GM19328 (cell line): ENCODE results near the gene COL9A3.

Source experiments
- ATAC-seq: cut with Tn5 transposase; IDR thresholded peaks from one replicate; pipeline ENCODE4 v1.9.1; 2021; ENCODE audit warnings: mild to moderate bottlenecking, moderate library complexity; ENCODE audit not compliant: unreplicated experiment

Gene COL9A3

GRCh38 chr20:62778601-62779416, 38.0 kb upstream of the COL9A3 start:
- no peak for ATAC-seq

- no peak for ATAC-seq
Measured at GRCh38 chr20:62779417-62779685, 37.5 kb upstream of the COL9A3 start.

GRCh38 chr20:62780204-62780603, 36.6 kb upstream of the COL9A3 start:
- no peak for ATAC-seq

- ATAC-seq = no peak
Measured at GRCh38 chr20:62780696-62781095, 36.2 kb upstream of the COL9A3 start.

- no peak for ATAC-seq
Measured at GRCh38 chr20:62782149-62782892, 34.5 kb upstream of the COL9A3 start.

GRCh38 chr20:62782893-62783278, 34.0 kb upstream of the COL9A3 start:
- ATAC-seq = no peak

GRCh38 chr20:62784497-62784896, 32.4 kb upstream of the COL9A3 start:
- no peak for ATAC-seq

- no peak for ATAC-seq
Measured at GRCh38 chr20:62785393-62785792, 31.5 kb upstream of the COL9A3 start.

GRCh38 chr20:62786157-62786556, 30.7 kb upstream of the COL9A3 start:
- ATAC-seq = no peak

- ATAC-seq = no peak
Measured at GRCh38 chr20:62787321-62787720, 29.5 kb upstream of the COL9A3 start.

GRCh38 chr20:62787866-62788265, 29.0 kb upstream of the COL9A3 start:
- no peak for ATAC-seq

- no peak for ATAC-seq
Measured at GRCh38 chr20:62788607-62789006, 28.2 kb upstream of the COL9A3 start.

- ATAC-seq = no peak
Measured at GRCh38 chr20:62790075-62790474, 26.8 kb upstream of the COL9A3 start.

- ATAC-seq = no peak
Measured at GRCh38 chr20:62791301-62792181, 25.3 kb upstream of the COL9A3 start.

GRCh38 chr20:62792182-62792939, 24.5 kb upstream of the COL9A3 start:
- ATAC-seq = no peak

GRCh38 chr20:62792940-62793756, 23.7 kb upstream of the COL9A3 start:
- ATAC-seq = no peak

GRCh38 chr20:62793757-62794006, 23.2 kb upstream of the COL9A3 start:
- ATAC-seq = no peak

- peak; percentile 70 for ATAC-seq
Measured at GRCh38 chr20:62794007-62794724, 22.7 kb upstream of the COL9A3 start.

- no peak for ATAC-seq
Measured at GRCh38 chr20:62795023-62795761, 21.7 kb upstream of the COL9A3 start.
